ENCODE data around the gene SCD. TPM values are rescaled to one million over a fixed set of nuclear protein-coding genes. Genes with fewer than 3 reads are reported as not detected.

The SCD gene
- total and polyA plus RNA-seq, 10 of the 15 experiments (the other 5 are each of a cell fraction or from before 2014, with no cell fraction given): 68.7 to 279 (median 99.5) TPM

- no peak for TF ChIP-seq ATF2 (IDR thresholded peaks at IDR 0.05; ENCODE audit: low read length)
- peak; percentile 54; the same call in 1 of the 2 replicates for TF ChIP-seq TCF3 (IDR thresholded peaks at IDR 0.05; ENCODE audit: borderline replicate concordance, insufficient read depth, low read depth, low read length)
- TF ChIP-seq TCF12 (IDR thresholded peaks at IDR 0.05; ENCODE audit: low read depth, low read length): no peak
- peak; percentile 51; the same call in 1 of the 2 replicates for TF ChIP-seq IKZF1 (conservative IDR thresholded peaks at IDR 0.05)
- TF ChIP-seq MLLT1 (IDR thresholded peaks at IDR 0.05): peak; percentile 90
- peak; percentile 73; the same call in 1 of the 2 replicates for TF ChIP-seq ATF7 (IDR thresholded peaks at IDR 0.05; ENCODE audit: low read depth)
- no peak for TF ChIP-seq IRF4 (IDR thresholded peaks at IDR 0.05; ENCODE audit: low read depth, low read length)
- no peak for TF ChIP-seq MYB (IDR thresholded peaks at IDR 0.05; ENCODE audit: borderline replicate concordance, low read depth, low read length)
- TF ChIP-seq SMARCA5 (IDR thresholded peaks at IDR 0.05): no peak
- peak; percentile 47 for TF ChIP-seq BCL3 (IDR thresholded peaks at IDR 0.05; ENCODE audit: borderline replicate concordance, insufficient read depth, low read depth, low read length, poor library complexity, severe bottlenecking)
- no peak for TF ChIP-seq SIX5 (IDR thresholded peaks at IDR 0.05; ENCODE audit: low read depth, low read length, severe bottlenecking)
- TF ChIP-seq PBX3 (IDR thresholded peaks at IDR 0.05; ENCODE audit: insufficient replicate concordance, low read depth, low read length): no peak
- TF ChIP-seq MTA2 (IDR thresholded peaks at IDR 0.05; ENCODE audit: low read depth): no peak
Measured at GRCh38 chr10:100370714-100371481, 23.9 kb downstream of the SCD start (continued).

All from GM12878 (cell line).